Measurements from ENCODE around the gene ODF2L.

- TF ChIP-seq POLR2A (IDR thresholded peaks at IDR 0.05), result no peak
- TF ChIP-seq, protein P1, sequence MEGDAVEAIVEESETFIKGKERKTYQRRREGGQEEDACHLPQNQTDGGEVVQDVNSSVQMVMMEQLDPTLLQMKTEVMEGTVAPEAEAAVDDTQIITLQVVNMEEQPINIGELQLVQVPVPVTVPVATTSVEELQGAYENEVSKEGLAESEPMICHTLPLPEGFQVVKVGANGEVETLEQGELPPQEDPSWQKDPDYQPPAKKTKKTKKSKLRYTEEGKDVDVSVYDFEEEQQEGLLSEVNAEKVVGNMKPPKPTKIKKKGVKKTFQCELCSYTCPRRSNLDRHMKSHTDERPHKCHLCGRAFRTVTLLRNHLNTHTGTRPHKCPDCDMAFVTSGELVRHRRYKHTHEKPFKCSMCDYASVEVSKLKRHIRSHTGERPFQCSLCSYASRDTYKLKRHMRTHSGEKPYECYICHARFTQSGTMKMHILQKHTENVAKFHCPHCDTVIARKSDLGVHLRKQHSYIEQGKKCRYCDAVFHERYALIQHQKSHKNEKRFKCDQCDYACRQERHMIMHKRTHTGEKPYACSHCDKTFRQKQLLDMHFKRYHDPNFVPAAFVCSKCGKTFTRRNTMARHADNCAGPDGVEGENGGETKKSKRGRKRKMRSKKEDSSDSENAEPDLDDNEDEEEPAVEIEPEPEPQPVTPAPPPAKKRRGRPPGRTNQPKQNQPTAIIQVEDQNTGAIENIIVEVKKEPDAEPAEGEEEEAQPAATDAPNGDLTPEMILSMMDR (IDR thresholded peaks at IDR 0.05), result no peak
Observed at GRCh38 chr1:86441581-86441980, 45.5 kb upstream of the ODF2L start.

Measured in lower leg skin (tissue), 3 donors.